ENCODE measurements around the gene FOSL1. TPM values are rescaled to one million over a fixed set of nuclear protein-coding genes. Genes with fewer than 3 reads are reported as not detected.

The FOSL1 gene
- total RNA-seq, 1 experiment from 2014 or later: 186 TPM

DNA sequence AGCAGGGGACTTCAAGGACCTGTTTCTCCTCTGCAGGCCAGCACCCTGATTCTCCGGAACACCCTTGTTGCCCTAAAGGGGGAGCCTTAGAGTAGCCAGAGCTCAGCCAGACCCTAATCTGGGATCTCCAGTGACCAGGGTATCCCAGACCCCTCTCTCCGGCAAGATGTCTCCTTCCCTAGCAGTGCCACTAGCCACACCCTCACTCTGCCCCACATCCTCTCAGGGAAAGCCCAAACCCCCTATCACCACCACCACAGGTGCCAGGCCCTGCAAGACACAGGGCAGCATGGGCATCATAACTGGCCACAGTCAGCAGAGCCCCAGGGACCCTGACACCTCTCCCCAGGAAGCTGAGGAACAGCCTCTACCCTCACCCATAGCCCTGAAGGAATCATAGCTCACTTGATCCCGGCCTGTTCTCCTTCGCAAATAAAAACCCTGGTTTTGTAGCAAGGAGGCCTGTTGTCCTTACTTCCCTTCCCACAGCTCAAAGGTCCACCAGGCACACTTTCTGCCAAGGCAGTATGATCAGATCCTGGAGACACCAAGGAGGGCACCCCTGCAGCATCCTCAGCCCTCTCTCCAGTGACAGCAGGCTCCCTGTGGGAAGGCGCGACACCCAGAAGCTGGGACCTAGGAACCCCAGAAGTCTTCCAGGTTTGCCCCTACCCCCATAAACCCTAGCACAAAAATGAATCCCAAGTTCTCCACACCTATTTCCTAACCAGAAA is 46.8 kb downstream of the FOSL1 start:
- TF ChIP-seq, protein P1, sequence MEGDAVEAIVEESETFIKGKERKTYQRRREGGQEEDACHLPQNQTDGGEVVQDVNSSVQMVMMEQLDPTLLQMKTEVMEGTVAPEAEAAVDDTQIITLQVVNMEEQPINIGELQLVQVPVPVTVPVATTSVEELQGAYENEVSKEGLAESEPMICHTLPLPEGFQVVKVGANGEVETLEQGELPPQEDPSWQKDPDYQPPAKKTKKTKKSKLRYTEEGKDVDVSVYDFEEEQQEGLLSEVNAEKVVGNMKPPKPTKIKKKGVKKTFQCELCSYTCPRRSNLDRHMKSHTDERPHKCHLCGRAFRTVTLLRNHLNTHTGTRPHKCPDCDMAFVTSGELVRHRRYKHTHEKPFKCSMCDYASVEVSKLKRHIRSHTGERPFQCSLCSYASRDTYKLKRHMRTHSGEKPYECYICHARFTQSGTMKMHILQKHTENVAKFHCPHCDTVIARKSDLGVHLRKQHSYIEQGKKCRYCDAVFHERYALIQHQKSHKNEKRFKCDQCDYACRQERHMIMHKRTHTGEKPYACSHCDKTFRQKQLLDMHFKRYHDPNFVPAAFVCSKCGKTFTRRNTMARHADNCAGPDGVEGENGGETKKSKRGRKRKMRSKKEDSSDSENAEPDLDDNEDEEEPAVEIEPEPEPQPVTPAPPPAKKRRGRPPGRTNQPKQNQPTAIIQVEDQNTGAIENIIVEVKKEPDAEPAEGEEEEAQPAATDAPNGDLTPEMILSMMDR (IDR thresholded peaks at IDR 0.05): peak; percentile 55
- TF ChIP-seq TCF7L2 (IDR thresholded peaks at IDR 0.05; ENCODE audit: low read depth, low read length) (no peak), POLR2AphosphoS5 (IDR thresholded peaks at IDR 0.05; ENCODE audit: low read depth, low read length) (peak; percentile 79; the same call in 1 of the 2 replicates), SIN3A (IDR thresholded peaks at IDR 0.05; ENCODE audit: borderline replicate concordance, insufficient read depth, low read depth, low read length) (peak; percentile 39; the same call in 1 of the 2 replicates)
- TF ChIP-seq, protein P2, sequence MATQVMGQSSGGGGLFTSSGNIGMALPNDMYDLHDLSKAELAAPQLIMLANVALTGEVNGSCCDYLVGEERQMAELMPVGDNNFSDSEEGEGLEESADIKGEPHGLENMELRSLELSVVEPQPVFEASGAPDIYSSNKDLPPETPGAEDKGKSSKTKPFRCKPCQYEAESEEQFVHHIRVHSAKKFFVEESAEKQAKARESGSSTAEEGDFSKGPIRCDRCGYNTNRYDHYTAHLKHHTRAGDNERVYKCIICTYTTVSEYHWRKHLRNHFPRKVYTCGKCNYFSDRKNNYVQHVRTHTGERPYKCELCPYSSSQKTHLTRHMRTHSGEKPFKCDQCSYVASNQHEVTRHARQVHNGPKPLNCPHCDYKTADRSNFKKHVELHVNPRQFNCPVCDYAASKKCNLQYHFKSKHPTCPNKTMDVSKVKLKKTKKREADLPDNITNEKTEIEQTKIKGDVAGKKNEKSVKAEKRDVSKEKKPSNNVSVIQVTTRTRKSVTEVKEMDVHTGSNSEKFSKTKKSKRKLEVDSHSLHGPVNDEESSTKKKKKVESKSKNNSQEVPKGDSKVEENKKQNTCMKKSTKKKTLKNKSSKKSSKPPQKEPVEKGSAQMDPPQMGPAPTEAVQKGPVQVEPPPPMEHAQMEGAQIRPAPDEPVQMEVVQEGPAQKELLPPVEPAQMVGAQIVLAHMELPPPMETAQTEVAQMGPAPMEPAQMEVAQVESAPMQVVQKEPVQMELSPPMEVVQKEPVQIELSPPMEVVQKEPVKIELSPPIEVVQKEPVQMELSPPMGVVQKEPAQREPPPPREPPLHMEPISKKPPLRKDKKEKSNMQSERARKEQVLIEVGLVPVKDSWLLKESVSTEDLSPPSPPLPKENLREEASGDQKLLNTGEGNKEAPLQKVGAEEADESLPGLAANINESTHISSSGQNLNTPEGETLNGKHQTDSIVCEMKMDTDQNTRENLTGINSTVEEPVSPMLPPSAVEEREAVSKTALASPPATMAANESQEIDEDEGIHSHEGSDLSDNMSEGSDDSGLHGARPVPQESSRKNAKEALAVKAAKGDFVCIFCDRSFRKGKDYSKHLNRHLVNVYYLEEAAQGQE (IDR thresholded peaks at IDR 0.05; ENCODE audit: insufficient read depth in 1 of 2, low read depth in 2 of 2, low read length in 1 of 2): no peak
- DNase-seq (ENCODE audit: low read depth, low spot score) (no peak), ATAC-seq (no peak)
- no peaks in the 10 kb centered on the region for H3K27me3 ChIP-seq (ENCODE audit: control insufficient read depth, insufficient read depth, low read length)
- H3K9me3 ChIP-seq (ENCODE audit: control insufficient read depth, insufficient read depth, low read depth, low read length): no peaks in the 10 kb centered on the region
- ChIA-PET POLR2A (interaction anchor here (0.5 to 1.6 kb wide), 3 partner anchors 18 to 274 kb away, joined by 5 to 8 read pairs (median 5); partner anchors contain the start of gene KAT5), CTCF (no interaction called here)
- H3K4me3 ChIP-seq (ENCODE audit: low read depth in 2 of 2, low read length in 2 of 2): no peak overlapping the region
- H3K36me3 ChIP-seq (ENCODE audit: control insufficient read depth, insufficient read depth, low read length): peaks cover 29% of the 10 kb centered on the region
- no TSS peak for BruUV-seq (replicated peaks)
- H3K4me1 ChIP-seq (ENCODE audit: control insufficient read depth, insufficient read depth, low read length): peaks cover 36% of the 10 kb centered on the region
- peak overlapping the region; percentile 18; the same call in 1 of the 2 replicates for H3K27ac ChIP-seq (ENCODE audit: low read length)
- in situ Hi-C loops (cut with HindIII; ENCODE audit: low pct_unique_long_range_greater_than_20kb, low sequenced_read_pairs): no loop called here
- intact Hi-C loops (cut with micrococcal nuclease; ENCODE audit: unreplicated experiment): loop anchor here (10.0 kb wide), 1 partner anchor 299 kb away; the partner anchor contains the start of gene LTBP3

DNA sequence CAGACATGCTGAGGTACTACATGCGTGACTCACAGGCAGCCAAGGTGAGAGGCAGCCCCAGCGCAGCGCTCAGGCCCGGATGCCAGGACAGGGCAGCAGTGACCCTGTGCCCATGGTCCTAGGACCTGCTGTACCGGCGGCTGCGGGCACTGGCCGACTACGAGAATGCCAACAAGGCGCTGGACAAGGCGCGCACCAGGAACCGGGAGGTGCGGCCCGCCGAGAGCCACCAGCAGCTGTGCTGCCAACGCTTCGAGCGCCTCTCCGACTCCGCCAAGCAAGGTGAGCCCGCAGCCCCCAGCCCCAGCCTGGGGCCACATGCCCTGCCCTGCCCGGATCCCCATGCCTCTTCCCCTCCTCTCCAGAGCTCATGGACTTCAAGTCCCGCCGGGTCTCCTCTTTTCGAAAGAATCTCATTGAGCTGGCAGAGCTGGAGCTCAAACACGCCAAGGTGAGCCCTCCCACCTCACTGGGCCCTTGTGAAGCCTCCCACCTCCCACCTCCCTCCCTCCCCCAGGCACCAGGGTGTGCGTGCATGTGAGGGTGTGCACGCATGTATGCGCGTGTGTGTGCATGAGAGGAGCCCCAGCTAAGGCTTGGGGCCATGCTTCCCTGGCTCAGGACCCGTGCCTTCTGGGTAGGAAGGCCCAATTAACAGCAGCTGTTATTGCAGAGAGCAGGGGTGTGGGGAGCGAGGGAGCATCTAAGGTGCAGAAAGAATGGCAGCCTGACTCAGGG is 47.5 kb downstream of the FOSL1 start:
- peak overlapping the region; percentile 18; the same call in 1 of the 2 replicates for H3K27ac ChIP-seq (ENCODE audit: low read length)
- DNase-seq (ENCODE audit: low read depth, low spot score) (no peak), ATAC-seq (peak; percentile 13)
- peaks cover 36% of the 10 kb centered on the region for H3K4me1 ChIP-seq (ENCODE audit: control insufficient read depth, insufficient read depth, low read length)
- peaks cover 29% of the 10 kb centered on the region for H3K36me3 ChIP-seq (ENCODE audit: control insufficient read depth, insufficient read depth, low read length)
- ChIA-PET CTCF (interaction anchor here (0.6 to 1.6 kb wide), 2 partner anchors 108 to 217 kb away, joined by 3 to 5 read pairs; no protein-coding TSS in a partner anchor), POLR2A (interaction anchor here (0.5 to 1.7 kb wide), 5 partner anchors 8 to 273 kb away, joined by 4 to 8 read pairs (median 5); partner anchors contain the start of genes KAT5 and MUS81)
- no TSS peak for BruUV-seq (replicated peaks)
- intact Hi-C loops (cut with micrococcal nuclease; ENCODE audit: unreplicated experiment) (loop anchor here (10.0 kb wide), 1 partner anchor 298 kb away; the partner anchor contains the start of gene LTBP3), in situ Hi-C loops (cut with HindIII; ENCODE audit: low pct_unique_long_range_greater_than_20kb, low sequenced_read_pairs) (no loop called here)
- no peak overlapping the region for H3K4me3 ChIP-seq (ENCODE audit: low read depth in 2 of 2, low read length in 2 of 2)
- 0 out of 2 replicates have a peak, but pooled peaks have one; percentile 65 for TF ChIP-seq POLR2AphosphoS5 (IDR thresholded peaks at IDR 0.05; ENCODE audit: low read depth, low read length)
- TF ChIP-seq, protein P2 (IDR thresholded peaks at IDR 0.05; ENCODE audit: insufficient read depth in 1 of 2, low read depth in 2 of 2, low read length in 1 of 2): no peak
- TF ChIP-seq TCF7L2 (IDR thresholded peaks at IDR 0.05; ENCODE audit: low read depth, low read length): no peak
- TF ChIP-seq, protein P1 (IDR thresholded peaks at IDR 0.05): no peak
- peak; percentile 33; the same call in 1 of the 2 replicates for TF ChIP-seq SIN3A (IDR thresholded peaks at IDR 0.05; ENCODE audit: borderline replicate concordance, insufficient read depth, low read depth, low read length)
- H3K27me3 ChIP-seq (ENCODE audit: control insufficient read depth, insufficient read depth, low read length): no peaks in the 10 kb centered on the region
- no peaks in the 10 kb centered on the region for H3K9me3 ChIP-seq (ENCODE audit: control insufficient read depth, insufficient read depth, low read depth, low read length)
